Measurements from ENCODE around the gene NGRN. TPM values are rescaled to one million over a fixed set of nuclear protein-coding genes. Genes with fewer than 3 reads are reported as not detected.

Gene NGRN
- total RNA-seq, 4 donors from 2014 or later = 49.2 to 71.3 (median 61.4) TPM

DNA sequence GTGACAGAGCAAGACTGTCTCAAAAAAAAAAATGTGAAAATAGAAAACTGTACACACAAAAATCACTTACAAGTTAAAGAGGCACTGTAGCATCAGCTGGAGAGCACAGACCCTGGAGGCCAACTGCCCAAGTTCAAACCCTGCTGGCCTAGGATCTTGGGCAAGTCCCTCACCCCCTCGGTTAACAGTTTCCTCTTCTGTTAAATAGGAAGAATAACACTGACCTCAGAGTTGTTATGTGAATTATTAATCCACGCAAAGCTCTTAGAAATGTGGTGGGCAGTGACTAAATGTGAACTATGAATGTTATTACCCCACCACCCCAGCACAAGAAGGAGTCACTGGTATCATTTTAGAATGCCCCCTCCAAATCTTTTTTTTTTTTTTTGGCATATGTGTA lies 42.9 kb upstream of the NGRN start:
- Histone ChIP-seq H3K27ac (no peak overlapping the region), H3K27me3 (no peaks in the 10 kb centered on the region), H3K4me3 (no peak overlapping the region), H3K36me3 (peaks cover 74% of the 10 kb centered on the region), H3K9me3 (no peaks in the 10 kb centered on the region), H3K4me1 (peaks cover 17% of the 10 kb centered on the region)
- DNase-seq (ENCODE audit: low spot score in 2 of 2) = no peak
- 83% methylated on average over 2 of the region's 2 CpGs for WGBS
- no peak for TF ChIP-seq EP300 (IDR thresholded peaks at IDR 0.05)

DNA sequence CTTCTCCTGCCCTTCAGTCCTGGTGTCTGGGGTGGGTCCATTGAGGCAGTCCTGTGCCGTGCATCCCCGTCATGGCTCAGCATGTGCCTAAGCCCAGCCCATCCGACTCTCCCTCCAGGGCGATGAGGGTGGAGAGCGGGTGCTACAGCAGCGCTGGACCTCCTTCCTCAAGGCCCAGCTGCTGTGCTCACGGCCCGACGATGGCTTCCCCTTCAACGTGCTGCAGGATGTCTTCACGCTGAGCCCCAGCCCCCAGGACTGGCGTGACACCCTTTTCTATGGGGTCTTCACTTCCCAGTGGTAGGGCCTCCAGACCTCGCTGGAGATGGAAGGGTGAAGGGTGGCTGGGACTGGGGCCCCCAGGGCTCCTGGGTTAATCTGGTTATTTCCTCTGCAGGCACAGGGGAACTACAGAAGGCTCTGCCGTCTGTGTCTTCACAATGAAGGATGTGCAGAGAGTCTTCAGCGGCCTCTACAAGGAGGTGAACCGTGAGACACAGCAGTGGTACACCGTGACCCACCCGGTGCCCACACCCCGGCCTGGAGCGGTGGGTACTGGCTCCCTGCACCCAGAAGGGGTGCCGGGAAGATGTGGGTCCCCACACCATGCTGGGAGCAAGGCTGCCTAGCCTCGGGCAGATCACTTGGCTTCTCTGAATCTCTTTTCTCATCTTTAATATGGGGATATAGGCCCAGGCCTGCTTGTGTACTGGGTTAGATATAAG lies 41.9 kb upstream of the NGRN start:
- peaks cover 9% of the 10 kb centered on the region for H3K4me1 ChIP-seq
- no peak for DNase-seq (ENCODE audit: low spot score in 2 of 2)
- no peaks in the 10 kb centered on the region for H3K27me3 ChIP-seq
- TF ChIP-seq POLR2AphosphoS5 (IDR thresholded peaks at IDR 0.05) (no peak), EP300 (IDR thresholded peaks at IDR 0.05) (no peak), POLR2A (IDR thresholded peaks at IDR 0.05) (no peak)
- TF ChIP-seq, protein P1, sequence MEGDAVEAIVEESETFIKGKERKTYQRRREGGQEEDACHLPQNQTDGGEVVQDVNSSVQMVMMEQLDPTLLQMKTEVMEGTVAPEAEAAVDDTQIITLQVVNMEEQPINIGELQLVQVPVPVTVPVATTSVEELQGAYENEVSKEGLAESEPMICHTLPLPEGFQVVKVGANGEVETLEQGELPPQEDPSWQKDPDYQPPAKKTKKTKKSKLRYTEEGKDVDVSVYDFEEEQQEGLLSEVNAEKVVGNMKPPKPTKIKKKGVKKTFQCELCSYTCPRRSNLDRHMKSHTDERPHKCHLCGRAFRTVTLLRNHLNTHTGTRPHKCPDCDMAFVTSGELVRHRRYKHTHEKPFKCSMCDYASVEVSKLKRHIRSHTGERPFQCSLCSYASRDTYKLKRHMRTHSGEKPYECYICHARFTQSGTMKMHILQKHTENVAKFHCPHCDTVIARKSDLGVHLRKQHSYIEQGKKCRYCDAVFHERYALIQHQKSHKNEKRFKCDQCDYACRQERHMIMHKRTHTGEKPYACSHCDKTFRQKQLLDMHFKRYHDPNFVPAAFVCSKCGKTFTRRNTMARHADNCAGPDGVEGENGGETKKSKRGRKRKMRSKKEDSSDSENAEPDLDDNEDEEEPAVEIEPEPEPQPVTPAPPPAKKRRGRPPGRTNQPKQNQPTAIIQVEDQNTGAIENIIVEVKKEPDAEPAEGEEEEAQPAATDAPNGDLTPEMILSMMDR (IDR thresholded peaks at IDR 0.05) = no peak
- H3K9me3 ChIP-seq = no peaks in the 10 kb centered on the region
- no peak overlapping the region for H3K27ac ChIP-seq
- WGBS = 95% methylated on average over 19 of the region's 22 CpGs
- H3K36me3 ChIP-seq = peaks cover 74% of the 10 kb centered on the region
- no peak overlapping the region for H3K4me3 ChIP-seq

DNA sequence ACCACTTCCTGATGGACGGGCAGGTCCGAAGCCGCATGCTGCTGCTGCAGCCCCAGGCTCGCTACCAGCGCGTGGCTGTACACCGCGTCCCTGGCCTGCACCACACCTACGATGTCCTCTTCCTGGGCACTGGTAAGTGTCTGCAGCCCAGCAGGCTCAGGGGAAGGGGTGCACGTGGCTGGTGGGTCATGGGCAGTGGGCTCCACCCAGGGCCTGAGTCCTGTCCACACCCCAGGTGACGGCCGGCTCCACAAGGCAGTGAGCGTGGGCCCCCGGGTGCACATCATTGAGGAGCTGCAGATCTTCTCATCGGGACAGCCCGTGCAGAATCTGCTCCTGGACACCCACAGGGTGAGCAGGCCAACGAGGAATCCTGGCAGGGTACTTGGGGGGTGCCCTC lies 40.4 kb upstream of the NGRN start:
- TF ChIP-seq POLR2A (IDR thresholded peaks at IDR 0.05) = no peak
- H3K27me3 ChIP-seq = no peaks in the 10 kb centered on the region
- no peak overlapping the region for H3K4me3 ChIP-seq
- peaks cover 88% of the 10 kb centered on the region for H3K36me3 ChIP-seq
- DNase-seq (ENCODE audit: low spot score in 2 of 2) = no peak
- no peak overlapping the region for H3K27ac ChIP-seq
- H3K4me1 ChIP-seq = peaks cover 10% of the 10 kb centered on the region
- H3K9me3 ChIP-seq = no peaks in the 10 kb centered on the region
- WGBS = no CpG with 5 or more reads among the region's 17 CpGs

DNA sequence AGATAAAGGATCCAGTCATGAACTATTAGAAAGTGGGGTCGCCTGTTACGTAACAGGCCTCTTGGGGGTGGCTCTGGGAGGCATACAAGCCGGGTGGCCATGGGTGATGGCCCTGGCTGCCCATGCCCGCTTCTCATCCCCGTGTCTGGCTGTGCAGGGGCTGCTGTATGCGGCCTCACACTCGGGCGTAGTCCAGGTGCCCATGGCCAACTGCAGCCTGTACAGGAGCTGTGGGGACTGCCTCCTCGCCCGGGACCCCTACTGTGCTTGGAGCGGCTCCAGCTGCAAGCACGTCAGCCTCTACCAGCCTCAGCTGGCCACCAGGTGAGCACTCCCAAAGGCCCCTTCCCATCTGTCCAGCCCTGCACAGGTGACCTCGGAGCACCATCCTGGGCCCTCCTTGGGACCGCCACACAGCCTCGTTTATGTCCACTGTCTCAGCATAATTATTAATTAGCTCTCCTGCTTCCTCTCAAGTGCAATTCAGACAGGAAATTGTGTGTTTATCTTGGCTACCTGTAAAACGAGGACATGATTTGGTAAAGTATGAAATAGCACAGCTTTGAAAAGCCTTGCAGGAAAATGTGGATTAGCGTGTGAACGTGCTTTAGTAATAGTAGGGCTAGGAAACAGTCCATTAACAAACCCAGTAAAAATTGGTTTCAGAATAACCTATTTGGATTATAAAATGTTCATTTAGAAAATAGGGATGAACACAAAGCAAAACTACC lies 39.8 kb upstream of the NGRN start:
- Histone ChIP-seq H3K4me3 (no peak overlapping the region), H3K4me1 (peaks cover 15% of the 10 kb centered on the region), H3K36me3 (peaks cover 94% of the 10 kb centered on the region), H3K27me3 (no peaks in the 10 kb centered on the region), H3K9me3 (no peaks in the 10 kb centered on the region), H3K27ac (no peak overlapping the region)
- TF ChIP-seq POLR2AphosphoS5 (IDR thresholded peaks at IDR 0.05) (no peak), POLR2A (IDR thresholded peaks at IDR 0.05) (no peak), EP300 (IDR thresholded peaks at IDR 0.05) (no peak)
- TF ChIP-seq, protein P1 (IDR thresholded peaks at IDR 0.05) = no peak
- WGBS = 87% methylated on average over 14 of the region's 18 CpGs
- no peak for DNase-seq (ENCODE audit: low spot score in 2 of 2)

DNA sequence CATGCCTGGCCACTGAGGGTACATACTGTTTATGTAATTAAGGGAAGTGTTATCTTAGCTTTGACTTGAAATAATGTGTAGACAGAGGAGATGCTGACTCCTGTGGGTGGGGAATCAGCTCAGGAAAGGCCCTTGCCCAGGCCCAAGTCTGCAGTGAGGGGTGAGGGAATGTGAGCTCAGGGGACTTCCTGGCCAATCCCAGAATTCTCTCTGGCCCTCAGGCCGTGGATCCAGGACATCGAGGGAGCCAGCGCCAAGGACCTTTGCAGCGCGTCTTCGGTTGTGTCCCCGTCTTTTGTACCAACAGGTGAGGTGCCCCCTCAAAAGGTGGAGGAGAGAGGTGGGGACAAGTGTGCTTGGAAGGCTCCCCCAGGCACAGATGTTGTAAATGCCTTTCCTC lies 38.1 kb upstream of the NGRN start:
- Histone ChIP-seq H3K4me3 (no peak overlapping the region), H3K27ac (no peak overlapping the region), H3K27me3 (no peaks in the 10 kb centered on the region), H3K9me3 (no peaks in the 10 kb centered on the region), H3K36me3 (peaks cover 85% of the 10 kb centered on the region), H3K4me1 (peaks cover 20% of the 10 kb centered on the region)
- 83% methylated on average over 7 of the region's 7 CpGs for WGBS
- no peak for DNase-seq (ENCODE audit: low spot score in 2 of 2)
- TF ChIP-seq EP300 (IDR thresholded peaks at IDR 0.05) (no peak), POLR2A (IDR thresholded peaks at IDR 0.05) (no peak), POLR2AphosphoS5 (IDR thresholded peaks at IDR 0.05) (no peak)
- TF ChIP-seq, protein P1 (IDR thresholded peaks at IDR 0.05) = no peak
